GM06990 (cell line): ENCODE results near the gene PCBP3.

Source experiments
- DNase-seq: peaks from one replicate; pipeline ENCODE4 v3.0.0-alpha.2; 2011; ENCODE audit not compliant: insufficient read length; ENCODE audit errors: extremely low read depth
- H3K27me3 ChIP-seq: replicated peaks from 2 replicates; pipeline ENCODE4 v1.6.0; 2011; ENCODE audit warnings: low read length; ENCODE audit not compliant: control insufficient read depth, insufficient read depth
- H3K36me3 ChIP-seq: 2 replicates; pipeline ENCODE4 v1.5.1; 2011; ENCODE audit warnings: low read length; ENCODE audit not compliant: control insufficient read depth, insufficient read depth
- H3K4me3 ChIP-seq: replicated peaks from 2 replicates; pipeline ENCODE4 v1.5.1; 2011; ENCODE audit warnings: low read depth, mild to moderate bottlenecking, control low read depth, low read length
- TF ChIP-seq, protein P1 (sequence below): IDR thresholded peaks from 2 replicates; pipeline ENCODE4 v1.5.1; 2011; ENCODE audit warnings: low read length, control low read depth, mild to moderate bottlenecking, inconsistent platforms; ENCODE audit not compliant: insufficient read depth, poor library complexity, severe bottlenecking

PCBP3 gene

DNA sequence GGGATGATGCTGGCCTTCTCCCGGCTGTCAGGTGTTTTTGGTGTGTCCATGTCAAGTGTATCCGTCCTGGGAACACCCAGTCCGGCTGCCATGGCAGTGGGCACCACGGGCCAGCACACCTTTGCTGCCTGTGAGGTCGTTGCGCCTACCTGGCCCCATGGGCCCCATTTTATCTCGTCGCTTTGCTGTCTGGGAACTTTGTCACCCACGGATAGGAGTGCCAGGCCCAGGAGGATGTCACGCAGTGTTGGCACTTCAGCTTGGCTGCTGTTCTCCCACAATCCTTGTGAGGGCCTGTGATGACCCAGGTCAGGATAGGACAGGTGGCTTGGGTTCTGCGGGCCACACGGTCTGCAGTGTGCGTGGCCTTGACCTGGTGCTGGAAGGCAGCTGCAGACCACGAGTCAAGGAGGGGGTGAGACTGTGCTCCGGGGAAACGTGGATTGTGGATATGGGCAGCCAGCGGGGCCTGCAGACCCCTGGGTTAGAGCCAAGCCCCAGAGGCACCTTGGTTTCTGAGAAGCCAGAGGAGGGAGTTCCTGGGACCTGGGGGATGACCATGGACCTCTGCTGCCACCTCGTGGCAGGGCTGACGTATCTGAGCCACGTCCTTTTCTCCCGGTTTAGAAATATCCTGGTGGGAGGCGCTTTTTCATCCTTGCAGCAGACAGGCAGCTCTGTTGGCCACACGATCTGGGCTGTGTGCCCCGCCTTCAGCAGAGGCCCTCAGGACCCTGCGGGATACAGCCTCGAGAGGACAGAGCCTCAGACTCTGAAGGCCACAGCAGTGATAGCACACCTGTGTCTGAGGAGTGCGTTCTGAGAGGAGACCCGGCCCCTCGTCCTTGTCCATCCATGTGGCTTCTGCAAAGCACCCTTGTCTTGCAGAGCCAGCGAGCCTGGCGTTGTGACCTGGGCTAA is 176.9 kb downstream of the PCBP3 start:
- Histone ChIP-seq H3K36me3 (no peaks in the 10 kb centered on the region), H3K4me3 (no peak overlapping the region), H3K27me3 (no peaks in the 10 kb centered on the region)
- TF ChIP-seq, protein P1, sequence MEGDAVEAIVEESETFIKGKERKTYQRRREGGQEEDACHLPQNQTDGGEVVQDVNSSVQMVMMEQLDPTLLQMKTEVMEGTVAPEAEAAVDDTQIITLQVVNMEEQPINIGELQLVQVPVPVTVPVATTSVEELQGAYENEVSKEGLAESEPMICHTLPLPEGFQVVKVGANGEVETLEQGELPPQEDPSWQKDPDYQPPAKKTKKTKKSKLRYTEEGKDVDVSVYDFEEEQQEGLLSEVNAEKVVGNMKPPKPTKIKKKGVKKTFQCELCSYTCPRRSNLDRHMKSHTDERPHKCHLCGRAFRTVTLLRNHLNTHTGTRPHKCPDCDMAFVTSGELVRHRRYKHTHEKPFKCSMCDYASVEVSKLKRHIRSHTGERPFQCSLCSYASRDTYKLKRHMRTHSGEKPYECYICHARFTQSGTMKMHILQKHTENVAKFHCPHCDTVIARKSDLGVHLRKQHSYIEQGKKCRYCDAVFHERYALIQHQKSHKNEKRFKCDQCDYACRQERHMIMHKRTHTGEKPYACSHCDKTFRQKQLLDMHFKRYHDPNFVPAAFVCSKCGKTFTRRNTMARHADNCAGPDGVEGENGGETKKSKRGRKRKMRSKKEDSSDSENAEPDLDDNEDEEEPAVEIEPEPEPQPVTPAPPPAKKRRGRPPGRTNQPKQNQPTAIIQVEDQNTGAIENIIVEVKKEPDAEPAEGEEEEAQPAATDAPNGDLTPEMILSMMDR = peak; percentile 88
- DNase-seq = peak; percentile 45

DNA sequence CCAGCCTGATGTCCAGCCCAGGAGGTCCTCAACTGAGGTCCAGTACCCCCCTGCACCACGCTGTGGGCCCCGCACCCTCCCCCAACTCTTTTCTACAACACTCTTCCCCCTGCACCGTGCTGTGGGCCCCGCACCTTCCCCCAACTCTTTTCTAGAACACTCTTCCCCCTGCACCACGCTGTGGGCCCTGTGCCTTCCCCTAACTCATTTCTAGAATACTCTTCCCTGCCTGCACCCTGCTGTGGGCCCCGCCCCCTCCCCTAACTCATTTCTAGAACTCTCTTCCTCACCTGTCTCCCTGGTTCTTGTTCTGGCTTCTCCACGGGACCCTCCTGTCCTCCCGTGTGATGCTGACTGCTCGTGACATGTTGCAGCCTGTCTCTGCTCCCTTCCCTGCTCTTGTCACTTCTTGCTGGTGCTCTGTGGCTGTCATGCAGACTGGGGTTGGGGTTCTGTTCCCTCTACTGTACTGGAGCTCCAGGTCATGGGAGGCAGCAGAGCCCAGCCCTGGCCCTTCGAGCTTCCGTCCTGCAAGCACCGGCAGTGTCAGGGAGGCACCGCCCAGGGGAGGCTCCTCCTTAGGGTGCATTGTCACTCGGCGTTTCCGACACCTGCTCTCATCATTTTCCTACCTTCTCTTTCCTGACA is 177.9 kb downstream of the PCBP3 start:
- Histone ChIP-seq H3K27me3 (no peaks in the 10 kb centered on the region), H3K36me3 (no peaks in the 10 kb centered on the region), H3K4me3 (no peak overlapping the region)
- TF ChIP-seq, protein P1 = no peak
- no peak for DNase-seq

DNA sequence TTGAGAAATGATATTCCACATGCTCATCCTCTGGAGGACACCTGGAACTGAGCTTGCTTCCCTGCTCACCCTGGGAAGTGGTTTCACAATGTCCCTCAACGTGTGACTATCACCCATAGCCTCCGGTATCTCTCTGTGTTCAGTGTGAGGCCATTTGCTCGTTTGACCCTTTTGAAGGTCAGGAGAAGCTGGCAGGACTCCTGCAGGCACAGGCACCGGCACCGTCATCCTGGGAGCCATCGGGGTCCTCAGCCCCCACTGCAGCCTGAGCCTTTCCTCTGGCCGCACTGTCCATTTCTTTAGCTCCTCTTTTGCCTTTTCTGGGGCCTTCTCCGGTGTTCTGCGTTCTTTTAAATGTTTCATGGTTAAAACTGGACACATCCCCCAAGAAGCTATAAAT is 178.5 kb downstream of the PCBP3 start:
- DNase-seq = no peak
- no peaks in the 10 kb centered on the region for H3K36me3 ChIP-seq
- TF ChIP-seq, protein P1 = no peak
- no peak overlapping the region for H3K4me3 ChIP-seq
- no peaks in the 10 kb centered on the region for H3K27me3 ChIP-seq

DNA sequence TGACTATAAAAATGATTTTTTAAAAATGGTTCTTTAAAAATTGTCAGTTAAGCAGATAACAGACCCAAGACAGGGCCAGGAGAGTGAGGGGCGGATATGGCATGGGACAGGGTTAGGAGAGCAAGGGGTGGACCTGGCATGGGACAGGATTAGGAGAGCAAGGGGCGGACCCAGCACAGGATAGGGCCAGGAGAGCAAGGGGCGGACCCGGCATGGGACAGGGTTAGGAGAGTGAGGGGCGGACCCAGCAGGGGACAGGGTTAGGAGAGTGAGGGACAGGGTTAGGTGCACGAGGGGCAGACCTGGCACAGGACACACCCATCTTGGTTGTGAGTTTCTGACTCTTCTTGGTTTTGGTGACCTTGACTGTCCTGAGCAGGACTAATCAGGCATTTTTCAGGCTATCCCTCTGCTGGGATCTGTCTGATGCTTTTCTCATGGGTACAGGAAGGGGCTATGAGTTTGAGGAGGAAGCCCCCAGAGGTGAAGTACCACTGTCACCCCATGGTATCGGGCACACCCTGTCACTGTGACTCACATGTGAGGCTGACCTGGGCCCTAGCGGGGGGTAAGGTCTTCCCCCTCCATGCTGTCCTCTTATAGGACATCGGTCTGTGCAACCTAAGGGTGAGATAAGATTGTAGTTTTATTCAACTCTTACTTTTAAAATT is 179.0 kb downstream of the PCBP3 start:
- DNase-seq = no peak
- H3K36me3 ChIP-seq = no peaks in the 10 kb centered on the region
- H3K4me3 ChIP-seq = no peak overlapping the region
- TF ChIP-seq, protein P1 = no peak
- no peaks in the 10 kb centered on the region for H3K27me3 ChIP-seq

DNA sequence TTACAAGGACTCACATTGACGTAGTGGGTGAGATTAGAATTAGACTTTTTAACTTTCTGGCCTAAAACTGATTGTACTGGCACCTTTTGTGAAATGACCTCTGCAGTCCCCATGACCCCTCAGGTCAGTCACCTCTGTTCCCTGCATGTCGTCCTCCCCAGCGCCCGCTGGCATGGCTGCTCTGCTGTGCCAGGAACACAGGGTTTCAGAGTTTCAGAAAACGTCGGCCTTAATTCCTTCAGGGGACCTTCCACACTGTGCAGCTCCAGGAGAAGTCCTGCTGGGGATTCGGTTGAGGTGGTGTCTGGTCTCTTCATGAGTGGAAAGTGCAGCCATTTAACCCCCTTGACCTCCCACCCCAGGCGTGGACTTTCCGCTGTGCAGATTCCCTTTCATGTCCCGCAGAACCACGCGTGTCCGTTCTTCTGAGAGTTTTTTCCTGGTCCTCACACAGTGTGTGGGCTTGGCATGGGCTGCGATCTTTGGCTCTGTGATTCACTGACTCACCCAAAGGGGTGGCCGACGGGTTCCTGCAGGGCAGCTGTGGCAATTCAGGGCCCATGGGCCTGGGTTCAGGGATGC is 179.7 kb downstream of the PCBP3 start:
- DNase-seq = no peak
- Histone ChIP-seq H3K27me3 (no peaks in the 10 kb centered on the region), H3K36me3 (no peaks in the 10 kb centered on the region), H3K4me3 (no peak overlapping the region)
- TF ChIP-seq, protein P1 = no peak
